ENCODE data around the gene USH2A. TPM values are rescaled to one million over a fixed set of nuclear protein-coding genes. Genes with fewer than 3 reads are reported as not detected.
"Not testable (repeated sequence)": the region's sequence is repeated elsewhere in the genome, so short reads cannot be mapped to it uniquely, and the experiment has no call there.

USH2A gene
- total RNA-seq, 1 donor from 2014 or later: 0.55 TPM

GRCh38 chr1:216024546-216024945 lies 398.7 kb downstream of the USH2A start:
- no peak for TF ChIP-seq CTCF (IDR thresholded peaks at IDR 0.05; ENCODE audit: unreplicated experiment)
- DNase-seq (ENCODE audit: low spot score, unreplicated experiment): no peak
- Mint-ChIP-seq H3K27me3 (no peaks in the 10 kb centered on the region), H3K4me3 (ENCODE audit: low read depth) (no peak overlapping the region), H3K4me1 (ENCODE audit: low read depth) (no peaks in the 10 kb centered on the region), H3K27ac (no peak overlapping the region), H3K9me3 (ENCODE audit: low read depth) (peaks cover under 1% of the 10 kb centered on the region), H3K36me3 (ENCODE audit: insufficient read depth) (no peaks in the 10 kb centered on the region)

GRCh38 chr1:216020743-216021345 lies 402.4 kb downstream of the USH2A start:
- no peak for TF ChIP-seq CTCF (IDR thresholded peaks at IDR 0.05; ENCODE audit: unreplicated experiment)
- no peaks in the 10 kb centered on the region for H3K27me3 Mint-ChIP-seq
- no peak overlapping the region for H3K27ac Mint-ChIP-seq
- DNase-seq (ENCODE audit: low spot score, unreplicated experiment): no peak
- H3K4me3 Mint-ChIP-seq (ENCODE audit: low read depth): no peak overlapping the region
- H3K4me1 Mint-ChIP-seq (ENCODE audit: low read depth): no peaks in the 10 kb centered on the region
- H3K36me3 Mint-ChIP-seq (ENCODE audit: insufficient read depth): no peaks in the 10 kb centered on the region
- no peaks in the 10 kb centered on the region for H3K9me3 Mint-ChIP-seq (ENCODE audit: low read depth)

- no peak for DNase-seq (ENCODE audit: low spot score, unreplicated experiment)
- no peak for TF ChIP-seq CTCF (IDR thresholded peaks at IDR 0.05; ENCODE audit: unreplicated experiment)
- Mint-ChIP-seq H3K27ac (no peak overlapping the region), H3K27me3 (peaks cover 7% of the 10 kb centered on the region), H3K4me3 (ENCODE audit: low read depth) (no peak overlapping the region), H3K36me3 (ENCODE audit: insufficient read depth) (no peaks in the 10 kb centered on the region), H3K9me3 (ENCODE audit: low read depth) (no peaks in the 10 kb centered on the region), H3K4me1 (ENCODE audit: low read depth) (peaks cover 12% of the 10 kb centered on the region)
These were observed 408.1 kb downstream of the USH2A start for GRCh38 chr1:216015116-216015515.

GRCh38 chr1:216014086-216014485 lies 409.2 kb downstream of the USH2A start:
- H3K27ac Mint-ChIP-seq: no peak overlapping the region
- H3K36me3 Mint-ChIP-seq (ENCODE audit: insufficient read depth): no peaks in the 10 kb centered on the region

GRCh38 chr1:216009456-216009855 lies 413.8 kb downstream of the USH2A start:
- H3K4me1 Mint-ChIP-seq (ENCODE audit: low read depth); H3K9me3 Mint-ChIP-seq (ENCODE audit: low read depth); DNase-seq (ENCODE audit: low spot score, unreplicated experiment); H3K4me3 Mint-ChIP-seq (ENCODE audit: low read depth); H3K27ac Mint-ChIP-seq; H3K36me3 Mint-ChIP-seq (ENCODE audit: insufficient read depth): not testable (repeated sequence)
- peaks cover 10% of the 10 kb centered on the region for H3K27me3 Mint-ChIP-seq

More at GRCh38 chr1:216014086-216014485, 409.2 kb downstream of the USH2A start:
- H3K4me1 Mint-ChIP-seq (ENCODE audit: low read depth): peaks cover 12% of the 10 kb centered on the region
- H3K27me3 Mint-ChIP-seq: peaks cover 10% of the 10 kb centered on the region
- H3K4me3 Mint-ChIP-seq (ENCODE audit: low read depth): no peak overlapping the region
- TF ChIP-seq CTCF (IDR thresholded peaks at IDR 0.05; ENCODE audit: unreplicated experiment): no peak
- DNase-seq (ENCODE audit: low spot score, unreplicated experiment): no peak
- H3K9me3 Mint-ChIP-seq (ENCODE audit: low read depth): peaks cover 2% of the 10 kb centered on the region

- H3K9me3 Mint-ChIP-seq (ENCODE audit: low read depth): peaks cover 8% of the 10 kb centered on the region
- no peaks in the 10 kb centered on the region for H3K36me3 Mint-ChIP-seq (ENCODE audit: insufficient read depth)
- no peak for DNase-seq (ENCODE audit: low spot score, unreplicated experiment)
- peaks cover 2% of the 10 kb centered on the region for H3K4me1 Mint-ChIP-seq (ENCODE audit: low read depth)
- TF ChIP-seq CTCF (IDR thresholded peaks at IDR 0.05; ENCODE audit: unreplicated experiment): no peak
- H3K27me3 Mint-ChIP-seq: peaks cover 3% of the 10 kb centered on the region
- no peak overlapping the region for H3K4me3 Mint-ChIP-seq (ENCODE audit: low read depth)
- no peak overlapping the region for H3K27ac Mint-ChIP-seq
These were observed 417.3 kb downstream of the USH2A start for GRCh38 chr1:216005916-216006315.
